ENCODE measurements around the gene CNGB1.

DNA sequence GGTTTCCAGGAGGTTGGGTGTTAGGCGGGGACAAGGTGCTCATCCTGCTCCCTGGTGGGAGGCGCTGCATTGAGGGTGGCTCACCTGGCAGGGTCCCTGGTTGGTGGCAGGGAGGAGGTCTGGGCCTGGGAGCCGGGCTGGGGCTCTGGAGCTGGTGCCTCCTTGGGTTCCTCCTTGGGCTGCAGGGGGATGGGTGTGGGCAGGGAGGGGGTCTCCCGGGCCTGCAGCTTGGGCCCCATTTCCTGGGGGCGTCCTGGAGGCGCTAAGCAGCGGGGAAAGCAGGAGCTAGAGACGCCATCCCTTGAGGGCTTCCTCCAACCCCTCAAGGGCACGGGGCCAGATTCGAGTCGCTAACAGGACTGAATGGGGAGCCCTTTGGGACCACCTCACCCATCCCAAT, 11.1 kb downstream of the CNGB1 start:
- TF ChIP-seq EZH2 (IDR thresholded peaks at IDR 0.05; ENCODE audit: borderline replicate concordance, low read depth, low read length, severe bottlenecking): no peak
- TF ChIP-seq, protein P1, sequence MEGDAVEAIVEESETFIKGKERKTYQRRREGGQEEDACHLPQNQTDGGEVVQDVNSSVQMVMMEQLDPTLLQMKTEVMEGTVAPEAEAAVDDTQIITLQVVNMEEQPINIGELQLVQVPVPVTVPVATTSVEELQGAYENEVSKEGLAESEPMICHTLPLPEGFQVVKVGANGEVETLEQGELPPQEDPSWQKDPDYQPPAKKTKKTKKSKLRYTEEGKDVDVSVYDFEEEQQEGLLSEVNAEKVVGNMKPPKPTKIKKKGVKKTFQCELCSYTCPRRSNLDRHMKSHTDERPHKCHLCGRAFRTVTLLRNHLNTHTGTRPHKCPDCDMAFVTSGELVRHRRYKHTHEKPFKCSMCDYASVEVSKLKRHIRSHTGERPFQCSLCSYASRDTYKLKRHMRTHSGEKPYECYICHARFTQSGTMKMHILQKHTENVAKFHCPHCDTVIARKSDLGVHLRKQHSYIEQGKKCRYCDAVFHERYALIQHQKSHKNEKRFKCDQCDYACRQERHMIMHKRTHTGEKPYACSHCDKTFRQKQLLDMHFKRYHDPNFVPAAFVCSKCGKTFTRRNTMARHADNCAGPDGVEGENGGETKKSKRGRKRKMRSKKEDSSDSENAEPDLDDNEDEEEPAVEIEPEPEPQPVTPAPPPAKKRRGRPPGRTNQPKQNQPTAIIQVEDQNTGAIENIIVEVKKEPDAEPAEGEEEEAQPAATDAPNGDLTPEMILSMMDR (IDR thresholded peaks at IDR 0.05; ENCODE audit: borderline replicate concordance, extremely low read depth, low read length, poor library complexity, severe bottlenecking): no peak

Measured in DND-41 (cell line).